HG02759 (cell line): ENCODE data around the gene TMEM168.
"Not testable (repeated sequence)": the region's sequence is repeated elsewhere in the genome, so short reads cannot be mapped to it uniquely, and the experiment has no call there.

Experiments
- ATAC-seq: cut with Tn5 transposase; IDR thresholded peaks from one replicate; pipeline ENCODE4 v1.9.1; 2021; ENCODE audit warnings: mild to moderate bottlenecking, moderate library complexity; ENCODE audit not compliant: unreplicated experiment

TMEM168 gene, protein sequence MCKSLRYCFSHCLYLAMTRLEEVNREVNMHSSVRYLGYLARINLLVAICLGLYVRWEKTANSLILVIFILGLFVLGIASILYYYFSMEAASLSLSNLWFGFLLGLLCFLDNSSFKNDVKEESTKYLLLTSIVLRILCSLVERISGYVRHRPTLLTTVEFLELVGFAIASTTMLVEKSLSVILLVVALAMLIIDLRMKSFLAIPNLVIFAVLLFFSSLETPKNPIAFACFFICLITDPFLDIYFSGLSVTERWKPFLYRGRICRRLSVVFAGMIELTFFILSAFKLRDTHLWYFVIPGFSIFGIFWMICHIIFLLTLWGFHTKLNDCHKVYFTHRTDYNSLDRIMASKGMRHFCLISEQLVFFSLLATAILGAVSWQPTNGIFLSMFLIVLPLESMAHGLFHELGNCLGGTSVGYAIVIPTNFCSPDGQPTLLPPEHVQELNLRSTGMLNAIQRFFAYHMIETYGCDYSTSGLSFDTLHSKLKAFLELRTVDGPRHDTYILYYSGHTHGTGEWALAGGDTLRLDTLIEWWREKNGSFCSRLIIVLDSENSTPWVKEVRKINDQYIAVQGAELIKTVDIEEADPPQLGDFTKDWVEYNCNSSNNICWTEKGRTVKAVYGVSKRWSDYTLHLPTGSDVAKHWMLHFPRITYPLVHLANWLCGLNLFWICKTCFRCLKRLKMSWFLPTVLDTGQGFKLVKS

DNA sequence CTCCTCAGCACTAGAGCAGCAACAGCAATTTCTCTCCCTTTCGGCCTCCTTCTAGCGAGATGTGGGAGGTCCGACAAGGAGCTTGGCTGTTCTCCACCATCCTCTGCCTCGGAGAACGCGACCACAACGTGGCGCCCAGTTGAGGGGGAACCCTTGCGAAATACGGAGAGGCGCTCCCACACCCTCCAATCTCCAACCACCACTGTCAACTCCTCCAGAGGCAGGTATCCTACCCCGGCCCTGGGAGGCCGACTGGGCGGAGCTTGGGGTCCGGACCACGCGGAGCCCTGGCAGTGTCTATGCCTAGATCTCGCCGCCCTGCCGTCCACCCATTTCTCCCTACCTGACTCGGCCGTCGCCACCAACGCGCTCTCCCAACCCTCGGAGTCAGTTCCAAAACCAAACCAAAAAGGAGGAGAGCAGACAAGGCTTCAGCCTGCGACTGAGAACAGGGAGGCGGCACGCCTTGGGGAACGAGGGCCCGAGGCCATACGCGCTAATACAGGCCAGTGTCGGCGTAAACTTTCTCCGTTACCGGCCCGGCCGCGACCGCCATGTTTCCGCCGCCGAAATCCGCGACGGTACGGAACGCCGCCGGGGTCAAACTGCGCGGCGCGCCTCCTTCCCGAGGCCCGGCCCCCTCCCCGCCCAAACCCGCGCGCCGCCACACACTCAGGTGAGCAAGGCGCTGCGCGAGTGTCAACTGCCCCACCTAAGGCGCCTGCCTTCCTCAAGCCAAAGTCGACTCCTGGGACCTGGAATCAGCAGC, at the start of gene TMEM168:
Gene TMEM168 (minus strand): TSS at position 577 of the 769 bp plus-strand sequence. CDS start 5,568 bp downstream, outside the sequence.
- ATAC-seq = peak; percentile 85

DNA sequence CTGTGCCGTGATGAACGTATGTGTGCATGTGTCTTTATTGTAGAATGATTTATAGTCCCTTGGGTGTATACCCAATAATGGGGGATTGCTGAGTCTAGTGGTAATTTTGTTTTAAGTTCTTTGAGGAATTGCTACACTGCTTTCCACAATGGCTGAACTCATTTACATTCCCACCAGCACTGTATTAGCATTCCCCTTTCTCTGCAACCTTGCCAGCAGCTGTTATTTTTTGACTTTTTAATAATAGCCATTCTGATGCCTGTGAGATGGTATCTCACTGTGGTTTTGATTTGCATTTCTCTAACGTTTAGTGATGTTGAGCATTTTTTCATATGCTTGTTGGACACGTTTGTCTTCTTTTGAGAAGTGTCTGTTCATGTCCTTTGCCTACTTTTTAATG, 45.7 kb upstream of the TMEM168 start:
- ATAC-seq = not testable (repeated sequence)

DNA sequence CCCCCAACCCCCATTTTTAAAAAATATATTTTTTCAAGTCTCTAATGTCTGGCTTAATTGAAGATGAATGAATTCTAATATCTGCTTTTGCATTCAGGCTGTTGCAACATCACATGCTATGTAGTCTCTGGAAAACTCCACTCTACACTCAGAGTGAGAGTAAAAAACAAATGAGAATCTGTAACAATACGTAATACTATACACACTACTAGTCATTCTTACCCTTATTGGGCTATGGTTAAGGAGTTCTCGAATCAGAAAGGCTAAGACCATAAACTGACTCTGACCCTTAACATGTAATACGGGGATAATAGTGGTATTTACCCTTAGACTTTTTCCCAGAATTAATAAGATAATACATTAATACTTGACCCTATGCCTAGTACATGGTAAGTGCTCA, 42.9 kb upstream of the TMEM168 start:
- peak; percentile 57 for ATAC-seq

DNA sequence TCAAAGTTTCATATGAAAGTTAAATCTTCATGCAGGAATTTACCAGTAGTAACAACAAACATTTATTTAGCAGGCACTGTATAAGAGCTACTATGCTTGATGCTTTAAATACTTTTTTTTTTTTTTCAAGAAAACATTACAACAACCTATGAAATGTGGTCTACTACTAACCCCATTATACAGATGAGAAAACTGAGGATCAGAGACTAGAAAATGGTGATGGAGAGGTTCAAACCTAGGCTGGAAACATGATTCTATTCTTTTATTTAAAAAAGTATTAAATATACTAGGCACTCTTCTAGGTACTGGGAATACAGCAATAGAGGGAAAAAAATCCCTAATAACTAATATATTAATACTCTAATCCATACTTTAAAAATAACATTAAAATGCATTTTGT, 40.6 kb upstream of the TMEM168 start:
- ATAC-seq = no peak

DNA sequence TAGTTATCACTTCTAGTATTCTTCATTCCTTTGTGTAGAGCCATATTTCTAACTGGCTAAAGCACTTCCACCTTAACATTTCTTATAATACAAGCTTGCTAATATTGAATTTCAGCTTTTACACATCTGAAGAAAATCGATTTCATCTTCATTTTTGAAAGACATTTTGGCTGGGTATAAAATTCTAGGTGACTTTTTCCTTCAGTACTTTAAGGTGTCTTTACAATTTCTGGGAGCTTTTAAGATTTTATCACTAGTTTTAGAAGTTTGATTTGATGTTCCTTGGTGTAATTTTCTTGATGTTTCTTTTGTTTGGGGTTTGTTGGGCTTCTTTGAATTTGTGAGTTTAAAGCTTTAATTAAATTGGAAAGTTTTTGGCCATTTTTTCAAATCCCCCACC, 38.5 kb upstream of the TMEM168 start:
- ATAC-seq = no peak

DNA sequence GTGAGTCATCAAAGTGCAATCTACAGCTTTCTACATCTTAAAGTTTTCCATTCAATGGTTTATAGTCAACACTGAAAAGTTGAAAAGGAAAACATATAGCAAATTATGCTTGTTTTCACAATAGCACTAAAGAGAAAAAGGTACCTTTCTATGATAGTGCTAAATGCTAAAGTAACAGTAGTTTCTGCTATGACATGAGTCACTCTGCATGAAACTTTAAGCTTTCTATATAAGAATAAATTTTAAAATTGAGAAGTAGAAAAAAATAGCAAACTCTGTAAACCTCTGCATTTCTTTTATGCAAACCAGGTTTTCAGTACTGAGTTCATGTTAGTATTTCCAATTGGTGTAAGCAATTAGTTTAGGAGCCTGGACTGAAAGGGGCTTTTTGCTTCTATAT, 31.2 kb upstream of the TMEM168 start:
- no peak for ATAC-seq

DNA sequence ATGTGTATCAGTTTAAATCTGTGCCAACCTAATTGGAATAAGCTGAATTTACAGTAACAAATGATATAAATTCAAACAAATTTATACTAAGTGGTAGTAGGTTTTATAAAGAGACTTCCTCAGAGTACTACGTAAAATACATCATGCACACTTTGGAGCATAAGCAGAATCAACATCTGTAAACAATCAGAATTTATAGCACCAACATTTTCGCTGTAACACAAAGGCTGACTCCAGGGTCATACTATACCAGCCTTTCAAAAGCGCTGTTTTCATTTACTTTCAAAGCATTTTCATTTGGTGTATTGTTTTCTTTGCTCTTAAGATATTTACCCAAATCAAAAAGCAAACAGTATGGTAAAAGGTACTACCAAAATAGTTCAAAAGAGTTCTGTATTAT, 29.3 kb upstream of the TMEM168 start:
- ATAC-seq = no peak

DNA sequence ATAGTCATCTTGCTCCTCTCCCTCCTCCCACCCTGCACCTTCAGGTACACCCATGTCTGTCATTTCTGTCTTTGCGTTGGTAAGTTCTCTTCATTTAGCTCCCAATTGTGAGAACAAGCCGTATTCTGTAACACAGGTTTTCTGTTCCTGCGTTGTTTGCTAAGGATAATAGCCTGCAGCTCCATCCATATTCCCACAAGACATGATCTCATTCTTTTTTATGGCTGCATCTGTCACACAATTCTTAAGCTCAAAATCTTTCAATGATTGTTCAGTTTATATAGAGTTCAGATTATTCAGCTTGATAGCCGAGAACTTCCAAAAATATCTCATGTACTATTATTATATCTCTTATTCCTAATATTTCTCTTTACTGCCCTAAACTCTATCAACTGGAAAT, 16.0 kb upstream of the TMEM168 start:
- no peak for ATAC-seq

DNA sequence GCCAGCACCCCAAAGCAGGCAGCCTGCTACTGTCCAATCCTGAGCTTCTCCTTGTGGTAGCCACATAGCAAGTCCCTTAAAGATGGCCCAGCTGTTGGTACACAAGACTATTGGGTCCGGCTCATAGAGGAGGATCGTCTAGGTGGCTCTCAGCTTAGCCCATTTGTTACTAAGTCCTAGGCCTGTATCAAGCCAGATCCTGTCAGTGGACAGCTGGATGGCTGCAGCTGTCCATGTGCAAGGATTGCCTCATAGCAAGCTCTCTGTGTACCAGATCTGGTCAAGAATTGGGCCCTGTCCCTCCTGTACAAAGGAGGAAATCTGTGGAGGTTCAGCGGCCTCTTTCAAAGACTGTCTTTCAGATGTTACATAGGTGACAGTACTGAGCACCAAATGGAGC, 12.2 kb upstream of the TMEM168 start:
- no peak for ATAC-seq

DNA sequence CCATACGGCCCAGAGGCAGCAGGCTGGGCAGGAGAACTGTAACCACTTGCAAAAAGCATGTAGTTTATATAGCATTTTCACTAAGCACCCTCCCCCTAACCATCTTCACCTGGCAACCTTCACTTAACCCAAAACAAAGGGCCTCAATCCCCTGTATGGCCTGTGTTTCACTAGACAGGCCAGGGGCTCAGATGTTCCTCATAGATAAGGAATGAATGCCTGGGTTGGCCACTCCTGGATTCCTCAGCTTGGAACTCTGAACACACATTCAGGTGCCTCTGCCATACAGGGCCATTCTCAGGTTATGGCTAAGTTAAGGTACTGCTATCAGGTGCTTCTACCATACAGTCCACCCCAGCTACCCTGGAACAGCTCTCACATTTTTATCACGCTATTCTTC, 10.3 kb upstream of the TMEM168 start:
- ATAC-seq = no peak

DNA sequence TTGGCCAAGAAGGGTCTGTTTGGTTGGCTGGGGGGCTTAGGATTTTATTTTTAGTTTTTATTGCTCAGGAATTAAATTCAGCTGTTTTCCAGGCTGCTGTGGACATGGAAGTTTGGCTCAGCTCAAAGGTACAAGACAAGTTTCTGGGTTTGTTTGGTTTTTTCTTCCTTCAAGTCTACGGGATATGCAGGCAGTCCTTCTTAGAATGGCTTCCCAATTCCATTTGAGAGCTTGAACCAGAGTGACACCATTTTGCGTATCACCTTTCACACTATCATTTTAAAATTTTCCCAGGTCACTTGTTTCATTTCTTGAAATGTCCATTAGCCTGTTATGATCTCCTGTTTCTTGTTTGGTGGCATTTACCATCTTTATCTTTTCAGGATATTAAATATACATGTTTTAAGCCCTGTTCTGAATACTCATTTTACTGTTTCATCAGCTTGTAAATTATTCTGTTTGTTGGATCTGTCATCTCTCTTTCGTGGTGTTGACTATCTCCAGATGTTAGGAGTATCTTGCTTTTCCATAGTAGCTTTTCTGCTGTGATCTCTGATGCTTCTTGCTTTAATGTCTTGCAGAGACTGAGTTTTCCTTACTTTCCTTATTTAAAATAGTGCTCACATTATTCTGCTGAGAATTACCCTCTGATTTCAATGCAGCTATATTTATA, 9.4 kb upstream of the TMEM168 start:
- ATAC-seq = no peak

DNA sequence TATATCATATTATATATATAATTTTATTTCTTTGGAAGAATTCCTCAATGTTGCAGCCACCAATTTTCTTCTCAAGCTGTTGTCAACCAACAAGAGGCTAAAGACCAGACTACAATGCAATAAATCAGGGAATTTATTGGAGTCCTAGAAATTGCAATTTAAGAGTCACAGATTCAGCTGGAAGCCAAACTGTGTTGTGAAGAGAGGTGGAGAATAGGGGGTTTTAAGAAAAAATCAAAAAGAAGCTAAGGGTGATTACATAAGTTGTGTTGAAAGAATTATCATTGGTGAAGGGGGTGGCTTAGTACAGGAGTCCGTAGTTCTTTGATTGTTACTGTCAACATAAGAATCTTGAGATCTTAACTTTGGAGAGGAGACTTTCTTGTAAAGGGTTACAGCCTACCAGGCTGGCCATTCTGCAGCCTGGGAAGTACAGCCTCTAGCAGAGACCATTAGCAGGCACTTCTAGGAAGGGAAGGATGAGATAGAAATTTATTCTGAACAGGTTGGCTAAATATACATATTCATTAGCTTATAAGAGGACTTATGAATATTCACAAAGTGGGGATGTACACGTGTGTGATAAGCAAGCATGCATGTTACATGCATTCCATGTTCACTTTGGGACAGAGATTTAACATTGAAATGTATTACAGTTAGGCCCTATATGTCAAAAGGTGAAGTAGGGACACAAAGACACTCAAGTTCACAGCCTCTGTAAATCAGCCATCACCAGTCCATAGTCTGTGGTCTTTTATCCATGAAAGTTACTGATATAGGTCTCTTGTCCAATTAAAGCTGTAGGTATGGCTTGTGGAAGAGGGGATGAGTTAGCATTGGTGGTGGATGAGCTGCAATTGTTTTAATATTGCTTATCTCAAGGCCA, 8.3 kb upstream of the TMEM168 start:
- ATAC-seq = no peak

DNA sequence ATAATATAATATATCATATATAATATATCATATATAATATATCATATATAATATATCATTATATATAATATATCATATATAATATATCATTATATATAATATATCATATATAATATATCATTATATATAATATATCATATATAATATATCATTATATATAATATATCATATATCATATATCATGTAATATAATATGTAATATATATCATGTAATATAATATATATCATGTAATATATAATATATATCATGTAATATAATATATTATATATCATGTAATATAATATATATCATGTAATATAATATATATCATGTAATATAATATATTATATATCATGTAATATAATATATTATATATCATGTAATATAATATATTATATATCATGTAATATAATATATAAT, 6.4 kb upstream of the TMEM168 start:
- not testable (repeated sequence) for ATAC-seq

DNA sequence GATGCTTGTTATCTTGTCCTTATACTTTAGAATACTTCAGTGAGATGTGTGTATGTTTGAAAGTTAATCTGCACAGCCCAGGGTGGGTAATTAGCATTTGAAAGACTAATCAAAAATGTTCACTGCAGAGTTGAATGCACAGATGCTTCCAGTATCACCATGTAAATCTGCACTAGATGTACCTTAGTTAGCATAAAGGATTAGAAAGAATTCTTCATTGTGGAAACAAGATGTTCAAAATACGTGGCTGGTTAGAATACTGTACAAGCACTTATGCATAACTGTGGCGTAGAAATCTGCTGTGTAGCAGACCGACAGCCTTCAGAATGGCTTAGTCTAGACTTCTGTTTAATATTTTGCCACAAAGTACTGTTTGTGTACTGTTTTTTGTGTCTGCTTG, 2.2 kb upstream of the TMEM168 start:
- ATAC-seq = no peak

DNA sequence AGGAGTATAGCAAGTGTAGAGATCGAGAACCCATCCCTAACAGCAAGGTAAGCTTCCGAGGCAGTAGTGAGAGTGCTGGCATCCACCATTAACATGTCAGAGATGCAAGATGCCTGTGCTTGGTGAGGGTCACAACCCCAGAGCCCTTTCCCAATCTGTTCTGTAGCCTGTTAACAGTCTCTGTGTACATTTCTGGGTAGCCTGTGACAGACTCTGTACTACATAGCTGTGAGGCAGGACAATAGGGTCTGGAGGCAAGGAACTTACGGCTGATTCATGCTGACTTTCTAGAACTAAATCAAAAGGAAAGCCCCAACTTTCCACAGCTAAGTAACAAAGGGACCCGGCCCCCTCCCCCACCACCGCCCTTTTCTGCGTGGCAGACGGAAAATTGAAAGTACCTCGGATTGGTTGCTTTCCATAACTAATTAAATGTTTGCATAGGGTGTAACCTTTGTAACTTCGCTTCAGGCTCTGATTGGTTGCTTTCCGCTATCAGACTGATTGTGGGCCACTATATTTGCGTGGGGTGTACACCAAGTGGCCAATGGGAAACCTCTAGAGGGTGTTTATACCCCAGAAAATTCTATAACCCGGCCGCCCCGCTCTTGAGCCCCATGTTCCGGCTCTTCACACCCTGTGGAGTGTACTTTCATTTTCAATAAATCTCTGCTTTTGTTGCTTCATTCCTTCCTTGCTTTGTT, 1.4 kb upstream of the TMEM168 start:
- no peak for ATAC-seq

DNA sequence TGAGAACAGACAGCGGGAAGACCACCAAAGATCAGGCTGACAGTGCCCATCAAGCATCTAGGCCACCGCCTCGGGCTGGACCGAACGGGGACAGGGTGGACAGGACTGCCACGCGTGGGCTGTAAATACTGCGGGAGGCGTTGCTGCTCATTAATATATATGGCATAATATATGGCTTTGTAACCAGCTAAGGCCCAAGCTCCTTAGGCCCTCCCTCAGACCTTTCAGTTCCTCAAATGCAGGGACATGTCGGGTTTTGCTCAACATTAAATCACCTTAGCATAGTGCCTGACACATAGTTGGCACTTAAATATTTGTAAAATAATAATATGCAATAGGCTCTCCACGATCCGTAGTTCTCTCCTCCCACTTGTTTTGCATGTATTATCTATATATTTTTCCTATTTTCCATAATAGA, 402 bp upstream of the TMEM168 start:
- ATAC-seq = peak; percentile 52

DNA sequence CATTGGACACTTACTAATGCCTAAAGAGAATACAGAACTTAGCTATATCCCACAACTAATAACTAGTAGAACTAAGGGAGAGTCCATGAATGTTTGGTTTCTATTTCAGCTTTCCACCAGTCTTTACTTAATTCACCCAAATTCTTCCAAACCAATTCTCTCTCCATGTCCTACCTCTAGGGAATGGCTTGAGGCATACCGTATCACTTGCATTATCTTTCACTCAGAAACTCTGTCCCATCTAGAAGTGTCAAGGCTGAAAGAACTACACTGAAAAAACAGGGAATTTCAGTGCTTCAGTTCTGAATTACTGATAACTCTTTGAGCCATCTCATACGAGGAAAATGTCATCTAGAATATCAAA, 758 bp downstream of the TMEM168 start:
- ATAC-seq = no peak

DNA sequence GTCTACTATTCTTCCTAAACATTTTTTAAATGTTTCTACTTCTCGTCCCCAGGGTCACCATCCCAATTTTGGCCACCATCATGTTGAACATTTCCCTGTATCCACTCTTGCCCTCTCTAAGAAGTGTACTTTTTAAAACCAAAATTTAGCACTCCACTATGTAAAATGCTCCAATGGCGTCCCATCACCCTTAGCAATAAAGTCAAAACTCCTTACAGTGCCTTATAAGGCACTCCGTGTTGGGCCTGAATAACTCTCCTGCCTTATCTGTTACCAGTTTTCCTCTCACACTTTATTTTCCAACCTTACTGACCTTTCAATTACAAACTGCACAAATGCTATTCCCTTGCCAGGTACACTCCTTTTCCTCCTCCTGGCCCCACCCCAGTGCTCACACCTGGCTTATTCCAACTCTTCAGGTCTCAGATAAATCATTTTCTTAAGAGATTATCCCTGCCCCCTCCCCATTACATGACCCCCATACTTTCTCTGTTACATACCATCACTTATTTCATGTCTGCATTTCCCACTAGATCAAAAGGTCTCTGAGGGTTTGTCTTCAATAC, 1.3 kb downstream of the TMEM168 start:
- no peak for ATAC-seq

DNA sequence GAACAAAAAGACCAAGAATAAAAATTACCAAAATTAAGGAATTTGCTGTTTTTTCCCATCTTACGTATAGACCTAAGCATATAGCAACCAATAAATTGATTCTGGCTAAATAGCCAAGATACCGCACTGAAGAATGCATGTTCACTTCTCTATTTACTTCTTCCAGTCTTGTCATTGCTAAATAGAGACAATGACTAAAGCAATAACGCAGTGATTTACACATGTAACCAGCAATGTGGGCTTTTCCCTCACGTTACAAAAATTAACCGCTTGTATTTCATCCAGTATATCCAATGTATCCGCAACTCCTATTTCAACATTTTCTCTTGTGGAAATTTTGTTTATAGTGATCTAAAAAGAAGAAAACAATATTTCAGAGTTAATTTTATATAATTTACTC, 5.6 kb downstream of the TMEM168 start:
- no peak for ATAC-seq
